Stromal cell of bone marrow (primary cell): ENCODE measurements around the gene TRPV5.

ENCODE experiments used
- DNase-seq: peaks from one replicate; pipeline ENCODE4 v3.0.0-alpha.2; 2012; ENCODE audit warnings: low read depth

TRPV5 gene

GRCh38 chr7:142885311-142886230, 48.0 kb downstream of the TRPV5 start, which contains the start of gene TRPV6:
Gene TRPV6 (minus strand): TSS chr7:142885745.
- no peak for DNase-seq

GRCh38 chr7:142884286-142884640, 49.3 kb downstream of the TRPV5 start:
- no peak for DNase-seq

GRCh38 chr7:142883571-142884285, 49.8 kb downstream of the TRPV5 start:
- no peak for DNase-seq

- no peak for DNase-seq
These were observed 50.4 kb downstream of the TRPV5 start for GRCh38 chr7:142883145-142883544.

- no peak for DNase-seq
These were observed 51.2 kb downstream of the TRPV5 start for GRCh38 chr7:142882338-142882678.

GRCh38 chr7:142881586-142882337, 51.8 kb downstream of the TRPV5 start:
- no peak for DNase-seq

GRCh38 chr7:142880876-142881505, 52.6 kb downstream of the TRPV5 start:
- no peak for DNase-seq

GRCh38 chr7:142879060-142879459, 54.5 kb downstream of the TRPV5 start:
- no peak for DNase-seq

GRCh38 chr7:142878315-142878714, 55.2 kb downstream of the TRPV5 start:
- no peak for DNase-seq

- no peak for DNase-seq
These were observed 56.3 kb downstream of the TRPV5 start for GRCh38 chr7:142876991-142877910.

GRCh38 chr7:142876236-142876960, 57.1 kb downstream of the TRPV5 start:
- DNase-seq, result no peak

- DNase-seq, result no peak
These were observed 58.1 kb downstream of the TRPV5 start for GRCh38 chr7:142875456-142875855.

GRCh38 chr7:142874837-142875236, 58.7 kb downstream of the TRPV5 start:
- no peak for DNase-seq

- DNase-seq, result no peak
These were observed 59.1 kb downstream of the TRPV5 start for GRCh38 chr7:142874409-142874808.

GRCh38 chr7:142873871-142874270, 59.7 kb downstream of the TRPV5 start:
- no peak for DNase-seq

GRCh38 chr7:142873281-142873784, 60.2 kb downstream of the TRPV5 start:
- DNase-seq, result no peak

GRCh38 chr7:142872106-142872675, 61.4 kb downstream of the TRPV5 start:
- DNase-seq, result no peak

- DNase-seq, result no peak
These were observed 62.1 kb downstream of the TRPV5 start for GRCh38 chr7:142871260-142872105.
